CD1c-positive myeloid dendritic cell (primary cell): ENCODE data around the gene RABAC1.
"Not testable (repeated sequence)": the region's sequence is repeated elsewhere in the genome, so short reads cannot be mapped to it uniquely, and the experiment has no call there.

Experiments used
- DNase-seq: peaks from one replicate; pipeline ENCODE4 v3.0.0-alpha.2; 2016; ENCODE audit errors: extremely low spot score

The RABAC1 gene

GRCh38 chr19:41915776-41916414, 43.2 kb downstream of the RABAC1 start:
- no peak for DNase-seq

DNA sequence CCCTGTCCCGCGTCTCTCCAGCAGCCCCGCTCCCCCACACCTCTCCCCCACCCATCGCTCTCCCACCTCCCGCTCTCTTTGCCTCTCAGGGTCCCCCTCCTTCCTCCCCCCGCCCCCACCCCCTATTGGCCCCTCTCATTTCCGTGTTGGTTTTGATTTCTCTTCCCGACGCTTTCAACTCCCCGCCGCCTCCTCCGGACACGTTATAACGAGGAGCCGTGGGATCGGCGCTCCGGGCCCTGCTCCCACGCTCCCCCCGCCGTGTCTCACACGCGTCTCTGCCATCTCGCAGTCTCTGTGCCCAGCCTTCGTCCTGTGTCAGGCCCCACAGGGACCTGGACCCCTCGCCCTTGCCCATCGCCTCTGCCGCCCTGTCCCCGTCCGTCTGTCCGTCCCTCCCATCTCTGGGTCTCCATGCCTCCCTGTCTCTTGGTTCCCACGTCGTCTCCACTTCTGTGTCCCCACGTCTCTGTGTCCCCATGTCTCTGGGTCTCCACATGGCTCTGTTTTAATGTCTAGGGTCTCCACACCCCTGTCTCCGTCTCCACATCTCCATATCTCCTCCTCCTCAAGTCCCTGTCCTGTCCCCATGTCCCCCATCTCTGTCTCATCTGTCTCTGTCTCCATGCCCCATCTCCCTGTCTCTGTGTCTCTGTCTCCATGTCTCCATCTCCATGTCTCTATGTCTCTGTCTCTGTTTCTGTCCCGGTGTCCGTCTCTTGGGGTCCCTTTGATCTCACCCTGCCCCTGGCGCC, 43.9 kb downstream of the RABAC1 start:
- DNase-seq, result no peak

GRCh38 chr19:41914424-41914834, 44.7 kb downstream of the RABAC1 start:
- DNase-seq, result not testable (repeated sequence)

- DNase-seq, result no peak
Observed at GRCh38 chr19:41913538-41914423, 45.3 kb downstream of the RABAC1 start.

- no peak for DNase-seq
Observed at GRCh38 chr19:41912899-41913537, 46.1 kb downstream of the RABAC1 start.

GRCh38 chr19:41911889-41912731, 47.0 kb downstream of the RABAC1 start:
- no peak for DNase-seq

DNA sequence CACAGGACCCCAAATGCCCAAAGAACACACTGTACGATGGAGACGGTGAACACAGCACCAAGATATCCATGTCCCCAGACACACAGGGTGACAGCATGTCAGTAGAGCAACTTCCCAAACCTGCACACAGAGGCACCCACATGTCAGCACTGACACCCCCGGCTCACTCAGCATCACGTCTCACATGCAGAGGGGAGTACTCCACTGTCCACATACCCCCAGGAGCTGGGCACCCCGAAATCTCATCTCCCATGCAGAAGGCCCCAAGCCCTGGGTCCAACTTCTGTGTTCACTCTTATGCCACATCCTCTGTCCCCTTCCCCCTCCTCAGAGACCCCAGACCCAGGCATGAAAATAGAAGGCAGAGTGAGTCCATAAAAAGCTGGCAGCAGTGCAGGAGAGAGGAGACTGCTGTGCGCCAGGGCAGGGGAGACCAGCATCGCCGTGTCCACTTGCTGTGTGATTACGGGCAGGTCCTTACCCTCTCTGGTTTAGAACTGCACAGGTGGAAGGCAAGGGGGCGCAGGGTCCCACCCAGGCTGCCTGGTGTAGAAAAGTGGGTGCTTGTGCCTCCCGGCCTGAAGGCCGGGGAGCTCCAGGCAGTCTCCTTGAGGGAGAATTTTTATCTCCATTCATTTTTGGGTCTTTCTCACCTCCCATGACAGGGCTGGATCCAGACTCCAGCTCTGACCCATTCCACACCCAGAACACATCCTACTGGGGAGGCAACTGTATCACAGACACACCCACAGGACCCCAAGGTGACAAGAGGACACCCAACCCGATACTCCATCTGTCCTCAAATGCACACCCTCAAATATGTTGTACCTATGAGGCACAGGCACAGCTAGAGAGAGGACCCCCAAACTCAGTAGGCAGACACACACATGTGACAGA, 47.9 kb downstream of the RABAC1 start:
- DNase-seq, result no peak

- no peak for DNase-seq
Observed at GRCh38 chr19:41910240-41910991, 48.7 kb downstream of the RABAC1 start.

DNA sequence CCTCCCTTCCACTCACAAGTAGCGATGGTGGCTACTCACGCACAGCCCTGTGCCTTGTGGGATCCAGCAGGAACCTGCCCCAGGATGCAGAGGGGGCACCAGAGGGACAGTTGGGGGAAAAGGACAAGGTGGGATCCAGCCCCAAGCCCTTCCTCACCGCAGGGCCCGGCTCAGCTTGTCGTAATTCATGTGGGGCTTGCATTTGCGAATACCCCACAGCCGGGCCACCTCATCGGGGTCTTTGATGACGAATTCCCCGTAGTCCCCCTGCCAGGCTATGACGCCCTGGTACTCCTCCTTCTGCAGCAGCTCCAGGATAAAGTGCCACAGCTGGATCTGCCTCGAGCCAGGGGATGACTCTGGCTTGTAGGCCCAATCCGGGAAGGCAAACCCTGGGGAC, 49.4 kb downstream of the RABAC1 start:
- no peak for DNase-seq

- no peak for DNase-seq
Observed at GRCh38 chr19:41908724-41909464, 50.2 kb downstream of the RABAC1 start.

- no peak for DNase-seq
Observed at GRCh38 chr19:41907994-41908615, 51.0 kb downstream of the RABAC1 start.

- no peak for DNase-seq
Observed at GRCh38 chr19:41906916-41907680, 52.0 kb downstream of the RABAC1 start.
